WTC11 (cell line): ENCODE results near the gene OPN3. TPM values are rescaled to one million over a fixed set of nuclear protein-coding genes. Genes with fewer than 3 reads are reported as not detected.

Experiments used
- ATAC-seq: fragments of 200-7000 bp; cut with Tn5 transposase; 2 replicates; pipeline ENCODE4 v1.10.0; 2021; ENCODE audit warnings: mild to moderate bottlenecking, moderate library complexity
- CTCF ChIA-PET: fragments of 300-600 bp; sonication (Branson Sonifier 250); formaldehyde crosslinking; loops from one replicate; lab custom pipeline; 2021; ENCODE audit warnings: antibody characterized with exemption; lab: Charles Lee
- POLR2A ChIA-PET: fragments of 350-600 bp; sonication (Branson Sonifier 250); formaldehyde crosslinking; loops from one replicate; lab custom pipeline; 2021; ENCODE audit warnings: antibody characterized with exemption; lab: Charles Lee
- DNase-seq: peaks from one replicate; pipeline ENCODE4 v3.0.0; 2021; ENCODE audit warnings: low spot score
- H3K27ac Mint-ChIP-seq: 2 replicates; pipeline ENCODE4 v1.8.0; 2021; ENCODE audit warnings: mixed read lengths
- H3K27me3 Mint-ChIP-seq: 2 replicates; pipeline ENCODE4 v1.8.0; 2021; ENCODE audit warnings: low read depth, mild to moderate bottlenecking, moderate library complexity, mixed read lengths
- H3K36me3 Mint-ChIP-seq: 2 replicates; pipeline ENCODE4 v1.8.0; 2021; ENCODE audit warnings: mixed read lengths
- H3K4me1 Mint-ChIP-seq: 2 replicates; pipeline ENCODE4 v1.8.0; 2022; ENCODE audit warnings: mixed read lengths
- H3K4me3 Mint-ChIP-seq: 2 replicates; pipeline ENCODE4 v1.8.0; 2021; ENCODE audit warnings: mild to moderate bottlenecking, moderate library complexity, mixed read lengths
- H3K9me3 Mint-ChIP-seq: 2 replicates; pipeline ENCODE4 v1.8.0; 2021; ENCODE audit warnings: mixed read lengths
- ATF1 ChIP-seq: sonication (generic); formaldehyde crosslinking; IDR thresholded peaks from 2 replicates; pipeline ENCODE4 v1.8.1; 2023; ENCODE audit warnings: mild to moderate bottlenecking, moderate library complexity, missing genetic modification reagents
- ATF2 ChIP-seq: sonication (generic); formaldehyde crosslinking; IDR thresholded peaks from 2 replicates; pipeline ENCODE4 v1.8.1; 2022; ENCODE audit warnings: low read depth, missing genetic modification reagents, borderline replicate concordance
- ATF3 ChIP-seq: sonication (generic); formaldehyde crosslinking; conservative IDR thresholded peaks from 2 replicates; pipeline ENCODE4 v1.8.1; 2022; ENCODE audit warnings: mild to moderate bottlenecking, missing genetic modification reagents
- CDX4 ChIP-seq: fragments of 250-450 bp; sonication (Bioruptor Pico); IDR thresholded peaks from 2 replicates; pipeline ENCODE4 v1.9.0; 2021; ENCODE audit warnings: moderate library complexity, mild to moderate bottlenecking, inconsistent platforms, borderline replicate concordance
- CTCF ChIP-seq: fragments of 200-600 bp; IDR thresholded peaks from 2 replicates; pipeline ENCODE4 v1.8.0; 2022; ENCODE audit warnings: antibody characterized with exemption
- E2F4 ChIP-seq: sonication (generic); formaldehyde crosslinking; IDR thresholded peaks from 2 replicates; pipeline ENCODE4 v1.8.1; 2022; ENCODE audit warnings: low read depth, mild to moderate bottlenecking, moderate library complexity, missing genetic modification reagents, borderline replicate concordance
- ESRRA ChIP-seq: sonication (generic); formaldehyde crosslinking; IDR thresholded peaks from 2 replicates; pipeline ENCODE4 v1.8.1; 2022; ENCODE audit warnings: mild to moderate bottlenecking, missing genetic modification reagents, borderline replicate concordance
- GABPB1 ChIP-seq: sonication (generic); formaldehyde crosslinking; IDR thresholded peaks from 2 replicates; pipeline ENCODE4 v1.8.1; 2023; ENCODE audit warnings: mild to moderate bottlenecking, missing genetic modification reagents
- MAX ChIP-seq: sonication (generic); formaldehyde crosslinking; IDR thresholded peaks from 2 replicates; pipeline ENCODE4 v1.8.0; 2022; ENCODE audit warnings: mild to moderate bottlenecking, missing genetic modification reagents
- MYBL2 ChIP-seq: sonication (generic); formaldehyde crosslinking; IDR thresholded peaks from 2 replicates; pipeline ENCODE4 v1.8.1; 2023; ENCODE audit warnings: mild to moderate bottlenecking, moderate library complexity, missing genetic modification reagents
- NFATC4 ChIP-seq: fragments of 250-450 bp; sonication (Bioruptor Pico); IDR thresholded peaks from 2 replicates; pipeline ENCODE4 v1.9.0; 2021; ENCODE audit warnings: mild to moderate bottlenecking
- PRRX2 ChIP-seq: fragments of 250-450 bp; sonication (Bioruptor Pico); IDR thresholded peaks from 2 replicates; pipeline ENCODE4 v1.8.0; 2021; ENCODE audit warnings: mild to moderate bottlenecking
- ZNF121 ChIP-seq: sonication (generic); formaldehyde crosslinking; IDR thresholded peaks from 2 replicates; pipeline ENCODE4 v1.8.0; 2023; ENCODE audit warnings: missing genetic modification reagents
- ZNF219 ChIP-seq: sonication (generic); formaldehyde crosslinking; IDR thresholded peaks from 2 replicates; pipeline ENCODE4 v1.8.0; 2023; ENCODE audit warnings: missing genetic modification reagents, mild to moderate bottlenecking, borderline replicate concordance
- ZNF263 ChIP-seq: sonication (generic); formaldehyde crosslinking; IDR thresholded peaks from 2 replicates; pipeline ENCODE4 v1.8.1; 2022; ENCODE audit warnings: low read depth, mild to moderate bottlenecking, moderate library complexity, missing genetic modification reagents
- ZNF423 ChIP-seq: fragments of 250-450 bp; sonication (Bioruptor Pico); IDR thresholded peaks from 2 replicates; pipeline ENCODE4 v2.1.2; 2022; ENCODE audit warnings: mild to moderate bottlenecking, moderate library complexity
- total RNA-seq: library from RNA; stranded (reverse); gene quantifications from 3 replicates; pipeline ENCODE4 v1.2.3, GENCODE V29; 2021

The OPN3 gene
- total RNA-seq, 1 experiment from 2014 or later: 17.2 TPM

- TF ChIP-seq ATF3 (CRISPR knock-in tag): no peak
These were observed 17.5 kb downstream of the OPN3 start (continued) for GRCh38 chr1:241622669-241623068.

- TF ChIP-seq CDX4 (no peak), ATF2 (CRISPR knock-in tag) (no peak), MYBL2 (CRISPR knock-in tag) (no peak), ZNF423 (CRISPR knock-in tag) (no peak), CTCF (no peak), ZNF219 (no peak), GABPB1 (CRISPR knock-in tag) (no peak), E2F4 (CRISPR knock-in tag) (no peak), PRRX2 (CRISPR knock-in tag) (no peak), ATF1 (CRISPR knock-in tag) (no peak)
- H3K4me3 Mint-ChIP-seq: no peak overlapping the region
- CTCF ChIA-PET: no interaction called here
- H3K4me1 Mint-ChIP-seq: no peaks in the 10 kb centered on the region
- no peaks in the 10 kb centered on the region for H3K27me3 Mint-ChIP-seq
- DNase-seq: no peak
- H3K9me3 Mint-ChIP-seq: no peaks in the 10 kb centered on the region
- POLR2A ChIA-PET: interaction anchor here (0.6 kb wide), 1 partner anchor 894 kb away, joined by 5 read pairs; no protein-coding TSS in a partner anchor
- no peaks in the 10 kb centered on the region for H3K36me3 Mint-ChIP-seq
- no peak overlapping the region for H3K27ac Mint-ChIP-seq
- ATAC-seq: no peak
These were observed 22.7 kb downstream of the OPN3 start for GRCh38 chr1:241617426-241617825.

GRCh38 chr1:241615043-241615974 is 24.9 kb downstream of the OPN3 start:
- no peak for ATAC-seq
- Mint-ChIP-seq H3K27ac (no peak overlapping the region), H3K27me3 (no peaks in the 10 kb centered on the region), H3K4me3 (no peak overlapping the region), H3K4me1 (no peaks in the 10 kb centered on the region), H3K36me3 (no peaks in the 10 kb centered on the region), H3K9me3 (no peaks in the 10 kb centered on the region)
- no peak for DNase-seq
- TF ChIP-seq ESRRA (CRISPR knock-in tag) (no peak), ZNF121 (CRISPR knock-in tag) (no peak), ZNF263 (CRISPR knock-in tag) (no peak), MAX (CRISPR knock-in tag) (no peak), NFATC4 (CRISPR knock-in tag) (no peak)
- ChIA-PET CTCF (interaction anchor here (2.3 kb wide), 1 partner anchor 10 kb away, joined by 6 read pairs; no protein-coding TSS in a partner anchor), POLR2A (no interaction called here)
